Activated CD4-positive, alpha-beta T cell treated with anti-CD3 and anti-CD28 coated beads, Interleukin-2, amount 50 U/mL, for 24 hours (primary cell): ENCODE data around the gene PTPN9.
"Not testable (repeated sequence)": the region's sequence is repeated elsewhere in the genome, so short reads cannot be mapped to it uniquely, and the experiment has no call there.

ENCODE experiments used
- DNase-seq, 2 donors: peaks; one replicate each; pipeline ENCODE4 v3.0.0-alpha.2; 2020; ENCODE audit warnings: low read depth in 1 of 2, low spot score in 1 of 2

Gene PTPN9

GRCh38 chr15:75454471-75455378 lies 124.4 kb downstream of the PTPN9 start:
- peak; percentile 59 to 71 for DNase-seq

- DNase-seq: peak; percentile 83 to 94
Observed at GRCh38 chr15:75453703-75454470, 125.2 kb downstream of the PTPN9 start.

GRCh38 chr15:75452865-75453702 lies 126.0 kb downstream of the PTPN9 start:
- DNase-seq: peak; percentile 55 to 63

- DNase-seq: peak; percentile 50 to 75
Observed at GRCh38 chr15:75452364-75452864, 126.7 kb downstream of the PTPN9 start.

GRCh38 chr15:75451674-75452363 lies 127.3 kb downstream of the PTPN9 start, which contains the start of gene SIN3A:
Gene SIN3A (minus strand): TSS chr15:75451690. CDS start chr15:75430375, 21,315 bp downstream.
- DNase-seq: peak; percentile 97 to 100

- no peak for DNase-seq
Observed at GRCh38 chr15:75451202-75451673, 127.9 kb downstream of the PTPN9 start.

- peak; percentile 93 to 96 for DNase-seq
Observed at GRCh38 chr15:75450307-75451201, 128.6 kb downstream of the PTPN9 start.

- no peak for DNase-seq
Observed at GRCh38 chr15:75449585-75450306, 129.4 kb downstream of the PTPN9 start.

GRCh38 chr15:75448171-75448570 lies 130.9 kb downstream of the PTPN9 start:
- DNase-seq: not testable (repeated sequence)

- DNase-seq: peak in 1 of 2 donors; percentile 1
Observed at GRCh38 chr15:75446151-75446550, 133.0 kb downstream of the PTPN9 start.

GRCh38 chr15:75445324-75445723 lies 133.8 kb downstream of the PTPN9 start:
- DNase-seq: not testable (repeated sequence)

GRCh38 chr15:75443972-75444453 lies 135.1 kb downstream of the PTPN9 start:
- DNase-seq: not testable (repeated sequence)

- DNase-seq: no peak
Observed at GRCh38 chr15:75437721-75438120, 141.4 kb downstream of the PTPN9 start.

GRCh38 chr15:75436881-75437280 lies 142.2 kb downstream of the PTPN9 start:
- DNase-seq: no peak

- no peak for DNase-seq
Observed at GRCh38 chr15:75431682-75432081, 147.4 kb downstream of the PTPN9 start.

- no peak for DNase-seq
Observed at GRCh38 chr15:75431270-75431669, 147.8 kb downstream of the PTPN9 start.

GRCh38 chr15:75430259-75430658 lies 148.9 kb downstream of the PTPN9 start:
- DNase-seq: no peak

- DNase-seq: no peak
Observed at GRCh38 chr15:75428152-75428551, 151.0 kb downstream of the PTPN9 start.
